Esophagus squamous epithelium (tissue), 5 donors: ENCODE data around the gene TEX51. TPM values are rescaled to one million over a fixed set of nuclear protein-coding genes. Genes with fewer than 3 reads are reported as not detected.

Experiments
- DNase-seq: peaks from one replicate; lab custom pipeline; 2025; lab: John Stamatoyannopoulos, UW
- H3K27ac ChIP-seq, 4 donors: fragments of 200-600 bp; sonication (generic); one replicate each; pipeline ENCODE4 v1.5.1; 2016 to 2019; ENCODE audit warnings: mild to moderate bottlenecking in 1 of 4
- H3K27me3 ChIP-seq, 4 donors: fragments of 200-600 bp; sonication (generic); 1 replicate in 3 of 4; 2 replicates in 1 of 4; pipeline versions ENCODE4 v1.5.1 to v1.6.0; 2017 to 2021; ENCODE audit warnings: antibody characterized with exemption in 1 of 4
- H3K36me3 ChIP-seq, 3 donors: fragments of 200-600 bp; sonication (generic); one replicate each; pipeline ENCODE4 v1.5.1; 2016 to 2019
- H3K4me1 ChIP-seq, 3 donors: fragments of 200-600 bp; sonication (generic); one replicate each; pipeline ENCODE4 v1.5.1; 2017 to 2019
- H3K4me3 ChIP-seq, 4 donors: fragments of 200-600 bp; sonication (generic); 1 replicate in 3 of 4; 2 replicates in 1 of 4; pipeline ENCODE4 v1.5.1; 2016 to 2019; ENCODE audit warnings: mild to moderate bottlenecking in 2 of 4, moderate library complexity in 1 of 4
- H3K9me3 ChIP-seq, 3 donors: fragments of 200-600 bp; sonication (generic); one replicate each; pipeline ENCODE4 v1.5.1; 2016 to 2019
- CTCF ChIP-seq, 6 experiments: fragments of 450-650 bp in 4 of 6; fragments of 200-600 bp in 2 of 6; sonication (generic) in 2 of 6; IDR thresholded peaks; one replicate each; pipeline ENCODE4 v1.5.1; 2016 to 2019; ENCODE audit warnings: antibody characterized with exemption in 6 of 6, mild to moderate bottlenecking in 4 of 6, moderate library complexity in 4 of 6
- POLR2A ChIP-seq, 4 donors: fragments of 450-650 bp; IDR thresholded peaks; one replicate each; pipeline ENCODE4 v1.6.1; 2017; ENCODE audit warnings: antibody characterized with exemption in 4 of 4, mild to moderate bottlenecking in 4 of 4, moderate library complexity in 3 of 4
- WGBS, 2 donors: methylation state at CpG; one replicate each; pipeline ENCODE4 v1.1.5; 2018; 5-methylcytosine and 5-hydroxymethylcytosine counted together
- intact Hi-C: fragments of 100-400 bp; cut with DNase I; formaldehyde crosslinking; loops from one replicate; pipeline ENCODE4 v1.15.0; 2022
- total RNA-seq, 4 donors: library from RNA; depleted of rRNA; stranded (reverse); fragments of >200 nt; gene quantifications; one replicate each; pipeline ENCODE4 v1.1.0, GENCODE V29; 2016
- donor health status: DM: yes; HTN: yes; CAD: no.

The TEX51 gene
- total RNA-seq, 4 donors from 2014 or later = not detected

DNA sequence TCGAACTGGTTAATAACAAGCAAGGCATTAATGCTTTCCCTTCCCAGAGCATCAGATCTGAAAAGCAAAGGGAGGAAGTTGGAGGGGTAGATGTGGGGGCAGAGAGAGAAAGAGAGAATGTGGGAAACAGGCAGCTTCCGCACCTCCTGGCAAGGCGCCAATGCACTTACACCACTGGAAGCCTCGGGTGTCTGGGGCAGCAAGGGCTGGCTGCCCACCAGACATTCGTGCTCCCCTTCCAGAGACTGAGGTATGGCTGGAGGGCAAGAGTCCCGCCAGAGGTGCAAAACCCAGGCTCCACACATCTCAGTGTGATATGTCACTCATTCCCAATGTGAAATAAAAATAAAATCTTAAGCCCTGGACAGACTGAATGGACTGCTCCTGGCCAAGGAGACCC, 46.4 kb downstream of the TEX51 start:
- Histone ChIP-seq H3K27ac (no peak overlapping the region), H3K36me3 (no peaks in the 10 kb centered on the region), H3K4me1 (no peaks in the 10 kb centered on the region), H3K4me3 (no peak overlapping the region), H3K27me3 (peaks cover 0 to 19% (median 0%) of the 10 kb centered on the region in 4 donors), H3K9me3 (no peaks in the 10 kb centered on the region)
- no peak for TF ChIP-seq POLR2A (IDR thresholded peaks at IDR 0.05)
- TF ChIP-seq CTCF (IDR thresholded peaks at IDR 0.05) = no peak
- intact Hi-C loops = no loop called here
- DNase-seq = no peak
- 44 to 71% methylated on average over 1 to 6 of the region's 6 CpGs for WGBS, 2 donors

DNA sequence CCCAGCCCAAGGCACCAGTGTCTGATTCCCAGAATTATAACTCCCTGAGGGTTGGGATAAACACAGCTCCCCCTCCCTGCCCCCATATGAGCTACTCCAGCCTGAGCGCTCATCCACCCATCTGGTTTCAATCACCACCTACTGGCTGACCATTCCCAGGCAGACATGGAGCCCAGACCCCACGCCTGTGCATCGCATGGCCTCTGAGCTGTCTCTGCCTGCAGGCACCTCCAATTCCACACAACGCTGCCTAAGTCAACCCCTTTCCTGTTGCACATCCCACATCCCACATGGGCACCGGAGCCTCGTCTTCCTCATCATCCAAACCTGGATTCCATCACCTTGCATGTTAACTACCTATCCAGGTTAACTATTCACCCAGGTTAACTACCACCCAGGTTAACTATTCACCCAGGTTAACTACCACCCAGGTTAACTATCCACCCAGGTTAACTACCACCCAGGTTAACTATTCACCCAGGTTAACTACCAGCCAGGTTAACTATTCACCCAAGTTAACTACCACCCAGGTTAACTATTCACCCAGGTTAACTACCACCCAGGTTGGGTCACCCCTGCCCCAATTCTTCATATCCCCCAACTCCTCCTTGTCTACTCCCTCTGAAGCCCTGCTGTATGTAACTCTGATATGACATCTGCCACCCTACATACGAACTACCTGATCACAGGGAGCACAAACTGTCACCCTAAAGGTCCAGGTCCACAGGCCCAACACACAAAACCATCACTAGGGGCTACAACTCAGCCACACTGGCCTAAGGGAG, 47.8 kb downstream of the TEX51 start:
- Histone ChIP-seq H3K36me3 (no peaks in the 10 kb centered on the region), H3K9me3 (no peaks in the 10 kb centered on the region), H3K27me3 (peaks cover 0 to 19% (median 0%) of the 10 kb centered on the region in 4 donors), H3K4me3 (no peak overlapping the region), H3K27ac (no peak overlapping the region), H3K4me1 (no peaks in the 10 kb centered on the region)
- WGBS, 2 donors = 74 to 77% methylated on average over 6 to 7 of the region's 7 CpGs
- no peak for DNase-seq
- TF ChIP-seq CTCF (IDR thresholded peaks at IDR 0.05) (no peak), POLR2A (IDR thresholded peaks at IDR 0.05) (no peak)
- intact Hi-C loops = no loop called here

GRCh38 chr2:126947103-126947429, 48.4 kb downstream of the TEX51 start:
- intact Hi-C loops = no loop called here
- WGBS, 2 donors = 34 to 76% methylated on average over 3 to 4 of the region's 6 CpGs

GRCh38 chr2:126949775-126950174, 51.1 kb downstream of the TEX51 start:
- Histone ChIP-seq H3K4me1 (no peaks in the 10 kb centered on the region), H3K27ac (no peak overlapping the region), H3K4me3 (no peak overlapping the region), H3K27me3 (peaks cover 0 to 7% (median 0%) of the 10 kb centered on the region in 4 donors), H3K9me3 (no peaks in the 10 kb centered on the region), H3K36me3 (no peaks in the 10 kb centered on the region)
- TF ChIP-seq POLR2A (IDR thresholded peaks at IDR 0.05) (no peak), CTCF (IDR thresholded peaks at IDR 0.05) (no peak)
- 91 to 93% methylated on average over 6 to 7 of the region's 9 CpGs for WGBS, 2 donors
- intact Hi-C loops = no loop called here
- no peak for DNase-seq

More at GRCh38 chr2:126947103-126947429, 48.4 kb downstream of the TEX51 start:
- Histone ChIP-seq H3K27me3 (peaks cover 0 to 15% (median 0%) of the 10 kb centered on the region in 4 donors), H3K36me3 (no peaks in the 10 kb centered on the region), H3K27ac (no peak overlapping the region), H3K4me3 (no peak overlapping the region), H3K4me1 (no peaks in the 10 kb centered on the region), H3K9me3 (no peaks in the 10 kb centered on the region)
- DNase-seq = no peak
- TF ChIP-seq CTCF (IDR thresholded peaks at IDR 0.05) = no peak
- no peak for TF ChIP-seq POLR2A (IDR thresholded peaks at IDR 0.05)

GRCh38 chr2:126950504-126950903, 51.8 kb downstream of the TEX51 start:
- Histone ChIP-seq H3K27me3 (peaks cover 0 to 14% (median 0%) of the 10 kb centered on the region in 4 donors), H3K4me3 (no peak overlapping the region), H3K36me3 (no peaks in the 10 kb centered on the region), H3K4me1 (no peaks in the 10 kb centered on the region), H3K27ac (no peak overlapping the region), H3K9me3 (no peaks in the 10 kb centered on the region)
- DNase-seq = no peak
- intact Hi-C loops = no loop called here
- WGBS, 2 donors = 63 to 78% methylated on average over 3 of the region's 3 CpGs
- TF ChIP-seq CTCF (IDR thresholded peaks at IDR 0.05) (no peak), POLR2A (IDR thresholded peaks at IDR 0.05) (no peak)

Other genes with a start within 250 kb of the TEX51 start
- gene GYPC, start 242.7 kb upstream of the TEX51 start, total RNA-seq = 10 to 100 TPM in 2 of 4 donors, 1 to 10 TPM in 2; 4.1 to 55.7 (median 12.6) TPM
- 10 to 100 TPM; 10.8 to 23.3 (median 15.5) TPM for gene BIN1, start 208.3 kb downstream of the TEX51 start, total RNA-seq